Measurements from ENCODE around the gene NRK.
"Not testable (repeated sequence)": the region's sequence is repeated elsewhere in the genome, so short reads cannot be mapped to it uniquely, and the experiment has no call there.

NRK gene

DNA sequence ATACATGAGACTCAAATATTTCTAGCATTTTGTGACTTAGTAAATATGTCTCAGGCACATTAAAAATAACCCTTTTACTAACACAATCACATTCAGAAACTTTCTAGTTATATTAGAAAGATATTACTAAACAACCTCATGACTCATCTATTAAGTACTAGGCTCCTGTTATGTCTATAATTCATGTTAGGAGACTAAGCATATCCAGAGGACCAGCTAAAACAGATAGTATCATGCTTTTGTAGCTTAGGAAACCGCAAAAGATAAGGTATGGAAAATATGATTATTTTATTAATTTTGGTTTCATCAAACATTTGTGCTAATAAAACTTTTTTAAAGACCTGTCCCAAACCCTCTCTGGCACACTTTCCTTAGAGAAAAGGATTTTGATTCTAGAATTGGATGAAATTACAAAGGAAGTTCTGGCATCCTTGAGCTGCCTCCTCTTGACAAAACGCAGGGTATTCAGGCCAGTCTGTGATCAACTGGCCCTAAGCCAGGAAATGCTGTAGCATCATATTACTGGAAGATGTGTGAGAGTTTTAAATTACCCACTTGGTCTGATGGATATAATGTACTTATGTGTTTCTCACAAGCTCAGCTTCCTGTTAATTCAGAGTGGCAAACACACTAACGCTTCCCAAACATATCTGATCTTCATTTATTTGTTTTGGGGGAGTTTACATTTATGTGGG, 60.4 kb downstream of the NRK start:
- no peak for DNase-seq

- DNase-seq: no peak
Observed at GRCh38 chrX:105894721-105895120, 72.4 kb downstream of the NRK start.

GRCh38 chrX:105909576-105909975, 87.2 kb downstream of the NRK start:
- DNase-seq: no peak

DNA sequence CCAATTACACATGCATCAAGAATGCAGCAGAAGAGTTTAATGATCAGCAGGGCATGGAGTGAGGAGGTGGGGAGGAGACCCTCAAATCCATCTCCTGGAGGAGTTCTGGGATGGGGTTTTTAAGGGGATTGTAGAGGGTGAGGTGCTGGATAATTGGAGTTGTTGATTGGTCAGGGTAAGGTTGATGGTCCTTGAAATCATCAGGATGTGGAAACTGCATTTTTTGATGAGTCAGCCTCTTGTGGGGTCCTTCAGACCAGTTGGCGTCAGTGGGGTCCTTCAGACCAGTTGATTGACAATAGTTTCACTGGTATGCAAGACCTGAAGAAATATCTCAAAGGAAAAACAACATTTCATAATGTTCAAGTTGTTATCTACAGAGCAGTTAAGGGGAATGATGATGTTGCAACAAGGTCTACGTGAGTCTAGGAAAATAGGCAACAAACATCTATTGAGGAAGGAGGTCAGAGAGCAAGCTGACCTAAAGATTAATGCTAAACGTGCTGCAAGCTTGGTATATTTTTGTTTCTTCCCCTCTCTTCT, 88.3 kb downstream of the NRK start:
- DNase-seq: no peak

DNA sequence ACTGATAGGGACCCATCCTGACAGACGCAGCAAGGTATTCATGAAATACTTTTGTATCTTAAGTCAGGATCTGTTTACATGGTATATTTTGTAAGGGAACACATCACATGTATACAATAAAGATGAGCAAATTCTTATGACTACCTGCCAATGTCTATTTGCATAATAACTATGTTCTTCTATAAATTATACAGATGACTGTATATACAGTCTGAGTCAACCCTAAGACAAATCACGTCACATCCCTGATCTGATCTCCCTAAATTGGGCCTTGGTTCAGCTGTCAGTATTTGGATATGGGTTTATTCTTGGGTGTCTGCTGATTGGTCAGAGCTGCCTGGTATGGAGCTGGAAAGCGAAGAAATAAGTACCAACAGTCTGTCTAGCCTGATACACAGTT, 122.9 kb downstream of the NRK start:
- DNase-seq: no peak

- DNase-seq: no peak
Observed at GRCh38 chrX:105969487-105969886, 147.1 kb downstream of the NRK start.

DNA sequence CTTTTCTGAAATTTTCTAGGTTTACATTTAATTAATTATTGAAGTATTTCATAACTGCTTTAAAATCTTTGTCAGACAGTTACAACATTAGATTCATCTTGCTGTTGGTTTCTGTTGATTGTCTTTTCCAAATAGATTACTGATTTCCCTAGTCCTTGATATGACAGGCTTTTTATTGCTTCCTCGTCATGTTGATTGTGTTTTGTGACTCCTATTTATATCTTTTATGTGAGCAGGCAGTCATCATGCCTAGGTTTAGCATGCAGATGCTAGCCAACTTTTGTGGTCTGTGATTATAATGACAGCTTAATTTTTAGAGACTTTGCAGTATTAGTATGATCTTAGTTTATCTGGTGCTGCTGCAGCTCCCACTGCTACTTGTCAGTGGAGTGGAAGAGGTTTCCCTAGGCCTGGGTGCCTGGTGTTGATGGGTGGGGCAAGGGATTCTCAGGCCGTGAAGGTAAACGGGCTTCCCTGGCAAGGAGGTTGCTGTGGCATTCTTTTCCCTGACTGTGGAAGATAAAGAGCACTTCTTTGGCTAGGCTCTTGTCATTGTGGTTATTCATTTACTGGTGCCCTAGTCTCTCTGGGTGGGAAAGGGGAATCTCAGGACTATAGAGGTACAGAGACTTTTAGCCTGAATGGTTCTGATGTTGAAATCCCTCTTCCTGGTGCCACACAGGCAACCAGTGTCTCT, 150.5 kb downstream of the NRK start:
- no peak for DNase-seq

DNA sequence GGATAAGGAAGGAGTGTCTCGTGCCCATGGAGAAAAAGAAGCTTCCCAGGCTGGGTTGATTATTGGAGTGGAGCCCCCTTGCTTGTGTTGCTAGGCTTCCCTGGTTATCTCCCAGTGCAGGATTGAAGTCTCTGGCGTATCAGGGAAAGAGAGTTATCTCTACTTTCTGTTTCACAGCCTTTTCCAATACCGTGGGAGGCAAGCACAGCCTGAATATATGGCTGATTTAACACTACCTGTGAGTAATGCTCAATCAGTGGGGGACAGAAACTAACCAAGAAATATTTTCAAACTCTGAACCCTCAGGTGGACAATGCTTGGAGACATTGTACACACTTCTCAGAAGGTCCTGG, 151.0 kb downstream of the NRK start:
- no peak for DNase-seq

DNA sequence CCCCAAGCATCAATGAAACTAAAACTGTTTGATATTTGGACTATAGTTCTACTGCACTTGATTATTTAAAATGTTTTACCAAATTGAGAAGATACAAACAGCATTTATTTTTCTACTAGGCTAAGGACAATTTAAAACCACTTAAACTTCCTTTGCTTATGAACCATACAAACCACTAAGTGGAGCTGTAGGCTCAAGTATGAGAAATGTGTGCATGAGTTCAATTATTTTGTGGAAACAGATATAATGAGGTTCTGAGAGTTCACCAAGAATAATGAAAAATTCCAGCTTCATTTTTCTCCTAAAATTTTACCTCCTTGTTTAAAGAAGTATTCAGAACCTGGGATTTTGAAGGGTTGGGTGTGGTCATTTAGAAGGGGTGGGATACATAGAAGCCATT, 153.0 kb downstream of the NRK start:
- no peak for DNase-seq

- DNase-seq: no peak
Observed at GRCh38 chrX:105981772-105982485, 159.6 kb downstream of the NRK start.

DNA sequence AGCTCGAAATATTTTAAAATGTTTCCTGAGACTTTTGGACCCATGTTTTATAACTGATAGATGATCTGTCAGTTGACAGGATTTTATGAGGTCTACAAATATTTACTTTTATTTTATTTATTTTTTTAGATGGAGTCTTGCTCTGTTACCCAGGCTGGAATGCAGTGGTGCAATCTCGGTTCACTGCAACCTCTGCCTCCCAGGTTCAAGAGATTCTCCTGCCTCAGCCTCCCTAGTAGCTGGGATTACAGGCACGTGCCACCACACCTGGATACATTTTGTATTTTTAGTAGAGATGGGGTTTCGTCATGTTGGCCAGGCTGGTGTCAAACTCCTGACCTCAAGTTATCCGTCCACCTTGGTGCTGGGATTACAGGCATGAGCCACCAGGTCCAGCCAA, 166.1 kb downstream of the NRK start:
- DNase-seq: not testable (repeated sequence)

DNA sequence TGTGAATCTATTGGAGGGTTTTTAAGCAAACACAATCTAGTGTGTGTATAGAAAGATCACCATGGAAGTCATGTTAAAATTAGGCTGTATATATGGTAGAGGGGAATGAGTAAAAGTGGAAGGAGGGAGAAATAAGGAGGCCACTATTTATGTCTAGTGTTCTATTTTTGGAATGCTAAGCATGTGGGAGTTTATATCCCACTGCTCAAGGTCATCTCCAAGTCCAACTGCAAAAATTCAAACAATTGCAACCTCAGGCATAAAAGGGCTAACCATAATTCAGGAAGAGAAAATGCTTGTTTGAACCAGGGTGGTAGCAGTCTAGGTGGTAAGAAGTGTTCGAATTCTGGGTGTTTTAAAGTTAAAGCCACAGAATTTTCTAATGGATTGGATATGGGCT, 177.0 kb downstream of the NRK start:
- no peak for DNase-seq

GRCh38 chrX:106000203-106000602, 177.9 kb downstream of the NRK start:
- DNase-seq: no peak

GRCh38 chrX:106000609-106001008, 178.3 kb downstream of the NRK start:
- not testable (repeated sequence) for DNase-seq

- DNase-seq: no peak
Observed at GRCh38 chrX:106005684-106006083, 183.3 kb downstream of the NRK start.

GRCh38 chrX:106007815-106008214, 185.5 kb downstream of the NRK start:
- DNase-seq: no peak
